Hematopoietic multipotent progenitor cell treated with erythropoietin and hydrocortisone succinate and interleukin-3 and kit ligand, for 4 days (in vitro differentiated cells): ENCODE measurements around the gene GPR180.
A peak's percentile ranks its signal among the peaks of the same experiment; 100 is the strongest.

Experiments used
- DNase-seq: peaks from one replicate; pipeline ENCODE4 v3.0.0-alpha.2; 2015

Gene GPR180

GRCh38 chr13:94601446-94602431 lies at the start of gene GPR180:
Gene GPR180 (plus strand): TSS chr13:94601857. CDS start chr13:94601928, 71 bp downstream.
- DNase-seq: peak; percentile 99

DNA sequence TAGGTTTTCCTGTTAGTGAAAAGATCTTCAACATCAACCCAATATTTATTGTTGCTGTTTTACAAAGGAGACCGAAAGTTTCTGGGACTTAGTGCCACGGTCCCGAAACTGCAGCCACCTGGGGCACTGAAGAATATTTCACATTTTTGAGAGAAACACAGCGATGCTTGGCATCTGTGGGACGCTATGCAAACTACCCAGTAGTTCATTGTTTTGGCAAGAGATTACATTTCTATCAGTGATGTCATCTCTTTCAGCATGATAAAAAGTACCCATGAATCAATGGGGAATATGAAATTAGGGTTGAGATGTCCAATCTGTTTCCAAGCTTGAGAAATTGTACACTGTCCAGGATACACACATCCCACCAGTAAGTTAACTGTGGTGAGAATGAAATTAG lies 49.6 kb upstream of the GPR180 start:
- DNase-seq: no peak

- no peak for DNase-seq
These were observed 47.9 kb upstream of the GPR180 start for GRCh38 chr13:94553766-94554165.

- no peak for DNase-seq
These were observed 45.6 kb upstream of the GPR180 start for GRCh38 chr13:94556041-94556440.

DNA sequence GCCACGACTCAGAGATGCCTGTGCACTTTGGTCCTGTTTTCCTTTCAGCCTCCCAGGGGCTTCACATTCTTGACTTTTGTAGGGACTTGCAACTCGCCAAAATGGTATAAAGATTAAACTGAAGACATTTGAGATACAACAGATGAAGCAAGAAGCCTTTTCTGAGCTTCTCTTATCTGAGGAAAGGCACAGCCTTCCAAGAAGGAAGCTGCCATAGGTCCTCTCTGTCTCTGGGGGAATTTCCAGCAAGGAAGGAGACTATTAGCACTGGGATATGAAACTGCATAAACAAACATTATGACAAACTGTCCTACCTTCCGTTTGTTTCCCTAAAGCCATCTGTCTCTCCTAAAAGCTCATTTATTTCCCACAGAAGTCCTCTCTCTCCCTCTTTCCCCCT lies 45.0 kb upstream of the GPR180 start:
- no peak for DNase-seq

GRCh38 chr13:94557684-94558235 lies 43.9 kb upstream of the GPR180 start:
- DNase-seq: no peak

DNA sequence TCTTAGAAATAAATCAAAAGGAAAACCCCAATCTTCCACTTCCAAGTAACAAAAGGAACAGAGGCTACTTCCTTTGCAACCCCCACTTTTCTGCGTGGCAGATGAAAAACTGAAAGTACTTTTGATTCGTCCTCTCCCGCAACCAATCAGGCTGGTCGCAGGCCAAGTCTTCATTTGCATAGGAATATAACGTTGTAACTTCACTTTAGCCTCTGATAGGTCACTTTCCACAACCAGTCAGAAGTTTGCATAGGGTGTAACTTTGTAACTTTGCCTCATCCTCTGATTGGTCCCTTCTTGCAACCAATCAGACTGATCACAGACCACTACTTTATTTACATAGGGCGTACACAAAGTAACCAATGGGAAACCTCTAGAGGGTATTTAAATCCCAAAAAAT lies 42.9 kb upstream of the GPR180 start:
- peak; percentile 16 for DNase-seq

DNA sequence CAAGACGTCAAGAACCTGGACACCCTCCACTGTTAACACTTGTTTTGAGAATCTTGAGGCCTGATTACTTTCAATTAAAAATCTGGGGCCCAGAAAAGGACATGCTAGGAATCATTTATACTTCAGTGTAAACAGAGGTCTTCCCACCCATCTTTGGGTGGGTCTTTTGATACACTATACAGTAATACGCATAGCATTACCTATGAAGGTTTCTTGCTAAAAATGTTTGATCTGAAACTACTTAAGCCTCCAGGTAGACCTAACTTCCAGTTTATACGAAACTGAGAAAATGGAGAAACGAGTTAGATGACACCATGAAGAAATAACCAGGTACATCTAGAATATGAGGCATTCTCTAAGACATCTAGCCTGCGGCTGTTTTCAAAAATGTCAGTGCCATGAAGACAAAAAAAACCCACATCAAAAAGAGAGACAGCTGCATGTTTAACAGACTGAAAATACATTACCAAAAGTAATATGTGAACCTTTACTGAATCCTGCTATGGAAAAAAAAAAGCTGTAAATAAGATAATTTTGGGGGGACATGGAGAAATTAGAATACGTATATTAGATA lies 42.3 kb upstream of the GPR180 start:
- DNase-seq: no peak

GRCh38 chr13:94560116-94560515 lies 41.5 kb upstream of the GPR180 start:
- DNase-seq: no peak

DNA sequence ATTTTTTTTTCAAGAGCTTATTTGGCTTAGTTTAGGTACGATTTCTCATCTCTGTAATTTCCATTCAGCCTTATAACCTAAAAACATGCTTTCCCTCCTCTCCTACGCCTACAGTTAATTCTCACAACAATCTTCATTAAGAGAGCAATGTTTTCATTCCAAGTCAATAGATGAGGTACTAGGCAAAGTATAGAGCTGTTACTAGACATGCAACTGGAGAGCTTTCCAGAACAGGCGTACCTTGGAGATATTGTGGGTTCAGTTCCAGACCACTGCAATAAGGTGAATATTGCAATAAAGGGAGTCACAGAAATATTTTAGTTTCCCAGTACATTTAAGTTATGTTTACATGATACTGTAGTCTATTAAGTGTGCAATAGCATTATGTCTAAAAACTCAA lies 40.5 kb upstream of the GPR180 start:
- DNase-seq: no peak

- no peak for DNase-seq
These were observed 34.1 kb upstream of the GPR180 start for GRCh38 chr13:94567581-94567980.

DNA sequence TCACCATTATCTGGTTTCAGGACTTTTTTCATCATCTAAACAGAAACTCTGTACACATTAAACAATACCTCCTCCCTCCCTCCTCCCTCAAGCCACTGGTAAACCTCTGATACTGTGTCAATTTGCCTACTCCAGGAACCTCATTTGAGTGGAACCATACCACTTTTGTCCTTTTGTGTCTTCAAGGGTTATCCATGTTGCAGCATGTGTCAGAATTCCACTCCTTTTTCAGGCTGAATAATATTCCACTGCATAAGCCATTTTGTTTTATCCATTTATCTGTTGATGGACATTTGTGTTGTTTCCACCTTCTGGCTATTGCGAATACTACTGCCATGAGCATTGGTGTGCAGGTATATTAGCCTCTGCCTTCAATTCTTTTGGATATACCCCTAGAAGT lies 33.2 kb upstream of the GPR180 start:
- DNase-seq: no peak

DNA sequence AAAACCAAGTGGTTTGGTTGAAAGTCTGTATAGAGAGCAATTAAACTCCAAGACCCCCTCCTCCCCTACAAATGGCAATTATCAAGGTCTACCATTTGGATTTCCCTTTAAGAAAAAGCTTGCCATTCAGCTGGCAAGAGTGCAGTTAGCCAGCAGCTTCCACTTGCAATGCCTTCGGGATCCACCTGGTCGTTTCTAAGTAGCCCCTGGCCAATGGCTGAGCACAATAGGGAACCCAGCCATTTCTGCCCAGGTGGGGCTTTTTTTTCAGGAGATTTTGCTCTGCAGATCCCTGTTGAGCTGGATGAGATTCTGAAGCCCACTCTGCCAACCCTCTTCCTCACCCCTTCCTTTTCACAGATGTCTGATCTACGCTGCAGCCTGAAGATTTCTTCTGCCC lies 32.0 kb upstream of the GPR180 start:
- DNase-seq: no peak

GRCh38 chr13:94579063-94579462 lies 22.6 kb upstream of the GPR180 start:
- DNase-seq: no peak

- DNase-seq: no peak
These were observed 17.7 kb upstream of the GPR180 start for GRCh38 chr13:94583926-94584325.

DNA sequence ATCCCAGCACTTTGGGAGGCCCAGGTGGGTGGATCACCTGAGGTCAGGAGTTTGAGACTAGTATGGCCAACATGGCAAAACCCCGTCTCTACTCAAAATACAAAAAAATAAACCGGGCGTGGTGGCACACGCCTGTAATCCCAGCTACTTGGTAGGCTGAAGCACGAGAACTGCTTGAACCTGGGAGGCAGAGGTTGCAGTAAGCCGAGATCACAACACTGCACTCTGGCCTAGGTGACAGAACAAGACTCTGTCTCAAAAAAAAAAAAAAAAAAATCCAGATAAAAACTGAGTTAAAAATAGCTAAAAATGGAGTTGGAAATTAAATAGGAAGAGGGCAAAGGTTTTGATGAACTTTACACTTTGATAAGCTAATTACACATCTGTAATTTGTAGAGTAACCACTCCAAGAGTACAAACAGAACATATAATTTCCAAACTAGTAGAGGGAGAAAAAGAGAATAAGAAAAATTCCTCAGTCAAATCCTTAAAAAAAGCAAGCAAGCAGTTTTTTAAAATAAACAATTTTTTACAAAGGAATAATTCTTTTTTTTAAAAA lies 16.0 kb upstream of the GPR180 start:
- DNase-seq: no peak

- DNase-seq: no peak
These were observed 15.3 kb upstream of the GPR180 start for GRCh38 chr13:94586371-94586770.

DNA sequence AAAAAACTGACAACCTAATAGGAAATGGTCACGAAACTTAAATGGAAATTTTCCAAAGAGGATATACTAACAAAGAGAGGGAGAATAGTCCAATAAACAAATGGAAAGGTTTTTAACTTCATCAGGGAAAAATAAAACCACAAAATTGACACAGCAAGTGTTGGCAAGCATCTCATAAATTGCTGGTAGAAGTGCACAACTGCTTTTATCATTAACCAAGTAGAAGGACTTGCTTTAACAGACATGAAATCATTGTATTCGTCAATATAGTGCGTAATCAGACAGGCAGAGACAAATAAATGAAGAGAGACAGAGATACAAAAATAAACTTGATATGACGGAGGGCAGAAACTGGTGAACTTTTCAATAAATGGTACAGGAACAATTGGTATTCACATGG lies 13.1 kb upstream of the GPR180 start:
- DNase-seq: no peak

DNA sequence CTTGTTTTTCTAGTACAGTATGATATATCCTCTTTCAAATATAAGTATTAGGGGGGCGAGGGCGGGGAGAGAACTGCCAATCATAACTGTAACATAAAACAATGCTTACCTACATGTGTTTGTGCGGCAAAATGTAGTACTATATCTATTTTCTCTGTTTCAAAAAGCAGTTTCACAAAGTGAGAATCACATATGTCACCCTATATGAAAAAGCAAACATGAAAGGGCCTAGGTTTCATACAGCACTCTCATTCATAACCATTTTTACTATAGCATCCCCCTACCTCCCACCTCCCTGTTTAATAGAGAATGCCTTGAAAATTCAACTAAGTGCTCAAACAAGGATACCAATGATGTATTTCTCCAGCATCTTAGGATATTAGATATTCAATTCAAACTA lies 10.9 kb upstream of the GPR180 start:
- DNase-seq: no peak

DNA sequence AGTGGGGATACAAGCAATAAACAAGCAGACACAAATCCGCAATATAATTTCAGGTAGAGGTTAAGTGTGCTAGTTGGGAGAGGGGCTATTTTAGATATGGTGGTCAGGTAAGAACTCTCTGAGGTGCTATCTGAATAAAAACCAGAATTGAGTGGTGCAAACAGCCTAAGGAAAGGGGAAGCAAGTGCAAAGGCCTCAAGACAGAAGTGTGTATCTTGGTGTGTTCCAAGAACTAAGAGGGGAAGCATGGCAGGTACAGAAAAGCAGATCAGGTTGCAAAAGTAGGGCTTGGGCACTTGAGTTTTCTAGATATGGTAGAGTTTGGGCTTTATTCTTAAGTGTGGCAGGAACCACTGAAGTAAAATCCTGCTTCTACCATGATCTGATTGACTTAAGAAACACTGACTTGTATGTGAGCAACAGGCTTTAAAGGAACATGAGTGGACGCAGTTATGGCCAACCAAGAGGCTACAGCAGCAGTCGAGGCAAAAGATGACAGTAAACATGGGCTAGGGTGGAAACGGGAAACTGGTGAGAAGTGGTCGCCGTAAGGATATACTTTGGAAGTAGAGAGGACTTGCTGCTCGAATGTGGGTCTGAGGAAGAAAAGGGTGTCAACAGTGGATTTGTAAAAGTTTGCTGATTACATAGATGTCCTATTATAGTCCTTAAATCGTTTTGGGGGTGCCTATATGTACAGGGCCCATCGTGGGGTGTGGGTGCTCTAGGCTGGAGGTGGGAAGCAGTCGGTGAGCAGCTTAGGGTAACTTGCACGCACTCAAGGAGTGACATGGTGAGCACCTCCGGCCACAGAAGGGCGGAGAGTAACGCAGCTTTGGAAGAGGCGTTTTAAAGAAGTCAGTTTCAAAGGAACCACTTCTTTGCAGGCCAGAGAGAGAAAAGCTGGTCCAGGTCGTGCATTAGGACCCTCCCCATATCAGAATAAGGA lies 6.4 kb upstream of the GPR180 start:
- peak; percentile 57 for DNase-seq

DNA sequence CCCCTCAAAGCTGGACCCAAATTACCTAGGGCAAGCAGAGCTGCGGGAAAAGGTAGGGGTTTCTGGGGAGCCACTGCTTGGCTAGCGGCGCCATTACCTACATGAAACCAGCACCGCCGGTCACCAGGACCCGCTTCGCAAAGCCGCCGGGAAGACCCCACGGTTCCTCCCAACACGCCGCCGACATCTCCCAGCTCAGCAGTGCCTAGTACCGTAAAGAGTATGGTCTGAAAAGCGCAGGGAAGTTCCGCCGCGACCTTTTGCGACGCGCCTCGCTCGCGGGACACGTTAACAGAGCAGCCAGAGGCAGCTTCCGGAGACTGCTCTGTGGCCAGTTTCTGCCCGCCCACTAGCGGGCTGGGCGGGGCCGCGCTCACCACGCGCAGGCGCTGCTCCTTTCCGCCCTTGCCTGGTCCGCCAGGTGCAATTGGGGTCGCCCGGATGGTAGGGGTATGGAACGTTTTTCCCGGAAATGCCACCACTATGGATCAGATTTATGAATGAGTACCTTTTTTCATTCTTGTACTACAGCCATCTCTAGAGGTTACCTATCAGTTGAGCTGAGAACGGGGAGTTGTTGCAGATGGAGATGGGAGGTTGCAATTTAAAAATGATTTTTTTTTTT lies 5.6 kb upstream of the GPR180 start, which contains the start of gene TGDS:
TGDS (minus strand) TSS at position 203 of the 625 bp plus-strand sequence; CDS start at position 187, 16 bp downstream.
- DNase-seq: peak; percentile 98

DNA sequence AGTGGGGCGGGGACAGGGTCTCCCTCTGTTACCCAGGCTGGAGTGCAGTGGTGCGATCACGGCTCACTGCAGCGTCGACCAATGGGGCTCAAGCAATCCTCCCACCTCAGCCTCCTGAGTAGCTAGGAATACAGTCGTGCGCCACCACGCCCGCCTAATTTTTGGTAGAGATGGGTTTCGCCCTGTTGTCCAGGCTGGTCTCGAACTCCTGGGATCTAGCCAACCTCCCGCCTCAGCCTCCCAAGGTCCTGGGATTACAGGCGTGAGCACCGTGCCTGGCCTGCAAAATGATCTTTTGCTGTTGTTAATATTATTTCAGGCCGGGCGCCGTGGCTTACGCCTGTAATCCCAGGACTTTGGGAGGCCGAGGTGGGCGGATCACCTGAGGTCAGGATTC lies 5.1 kb upstream of the GPR180 start:
- no peak for DNase-seq
